Fibroblast of skin of right biceps (primary cell): ENCODE measurements around the gene HSD17B11.
"Not testable (repeated sequence)": the region's sequence is repeated elsewhere in the genome, so short reads cannot be mapped to it uniquely, and the experiment has no call there.

Experiments used
- DNase-seq: peaks from one replicate; pipeline ENCODE4 v3.0.0-alpha.2; 2013

Gene HSD17B11

GRCh38 chr4:87304745-87305432, 86.1 kb downstream of the HSD17B11 start:
- DNase-seq = no peak

- no peak for DNase-seq
These were observed 91.1 kb downstream of the HSD17B11 start for GRCh38 chr4:87299898-87300297.

- no peak for DNase-seq
These were observed 92.6 kb downstream of the HSD17B11 start for GRCh38 chr4:87298362-87298761.

- DNase-seq = not testable (repeated sequence)
These were observed 96.1 kb downstream of the HSD17B11 start for GRCh38 chr4:87294911-87295310.

GRCh38 chr4:87293889-87294288, 97.1 kb downstream of the HSD17B11 start:
- not testable (repeated sequence) for DNase-seq

- no peak for DNase-seq
These were observed 104.0 kb downstream of the HSD17B11 start for GRCh38 chr4:87286970-87287369.
